HG03378 (cell line): ENCODE results near the gene COASY.

Experiments used
- ATAC-seq: cut with Tn5 transposase; IDR thresholded peaks from one replicate; pipeline ENCODE4 v1.9.1; 2021; ENCODE audit warnings: mild to moderate bottlenecking, moderate library complexity; ENCODE audit not compliant: unreplicated experiment

COASY gene

GRCh38 chr17:42571435-42572225 lies 9.7 kb downstream of the COASY start:
- no peak for ATAC-seq

- ATAC-seq: no peak
Observed at GRCh38 chr17:42573095-42573494, 11.1 kb downstream of the COASY start.

GRCh38 chr17:42574463-42574862 lies 12.5 kb downstream of the COASY start:
- no peak for ATAC-seq

- no peak for ATAC-seq
Observed at GRCh38 chr17:42577140-42577531, 15.2 kb downstream of the COASY start.

- peak; percentile 56 for ATAC-seq
Observed at GRCh38 chr17:42577532-42578281, 15.8 kb downstream of the COASY start, which contains the start of gene PSMC3IP. PSMC3IP (minus strand) TSS chr17:42577729; CDS start chr17:42577686, 43 bp downstream.

GRCh38 chr17:42578282-42578869 lies 16.4 kb downstream of the COASY start:
- ATAC-seq: peak; percentile 43

- no peak for ATAC-seq
Observed at GRCh38 chr17:42579794-42580551, 18.0 kb downstream of the COASY start.

- ATAC-seq: no peak
Observed at GRCh38 chr17:42581744-42582270, 19.9 kb downstream of the COASY start.

- no peak for ATAC-seq
Observed at GRCh38 chr17:42584880-42585279, 22.9 kb downstream of the COASY start.

- ATAC-seq: no peak
Observed at GRCh38 chr17:42585353-42585752, 23.4 kb downstream of the COASY start.

- ATAC-seq: no peak
Observed at GRCh38 chr17:42586514-42587230, 24.7 kb downstream of the COASY start.

- no peak for ATAC-seq
Observed at GRCh38 chr17:42590886-42591285, 28.9 kb downstream of the COASY start.

GRCh38 chr17:42591411-42591810 lies 29.5 kb downstream of the COASY start:
- no peak for ATAC-seq

- no peak for ATAC-seq
Observed at GRCh38 chr17:42596386-42596785, 34.4 kb downstream of the COASY start.

- no peak for ATAC-seq
Observed at GRCh38 chr17:42598905-42599304, 37.0 kb downstream of the COASY start.

- no peak for ATAC-seq
Observed at GRCh38 chr17:42603318-42603717, 41.4 kb downstream of the COASY start.

- no peak for ATAC-seq
Observed at GRCh38 chr17:42607769-42608168, 45.8 kb downstream of the COASY start.

GRCh38 chr17:42608305-42609181 lies 46.6 kb downstream of the COASY start:
- ATAC-seq: peak; percentile 22

- peak; percentile 82 for ATAC-seq
Observed at GRCh38 chr17:42609182-42609813, 47.4 kb downstream of the COASY start, which contains the start of the genes RETREG3 and TUBG1. RETREG3 (minus strand) TSS chr17:42609374; CDS start chr17:42609324, 50 bp downstream. TUBG1 (plus strand) TSS chr17:42609683; CDS start chr17:42609738, 55 bp downstream.
